CD8-positive, alpha-beta memory T cell (primary cell): Measurements from ENCODE around the gene FBXO7. TPM values are rescaled to one million over a fixed set of nuclear protein-coding genes. Genes with fewer than 3 reads are reported as not detected.
A peak's percentile ranks its signal among the peaks of the same experiment; 100 is the strongest.

Experiments used
- CTCF ChIA-PET: fragments of 350-600 bp; sonication (Branson Sonifier 250); formaldehyde crosslinking; loops from one replicate; lab custom pipeline; 2021; ENCODE audit warnings: antibody characterized with exemption; lab: Charles Lee
- POLR2A ChIA-PET: fragments of 350-600 bp; sonication (Branson Sonifier 250); formaldehyde crosslinking; loops from one replicate; lab custom pipeline; 2021; ENCODE audit warnings: antibody characterized with exemption; lab: Charles Lee
- DNase-seq, 5 donors: peaks; one replicate each; pipeline versions ENCODE4 v3.0.0 to v3.0.0-alpha.2; 2020 to 2022; ENCODE audit warnings: mixed read lengths in 1 of 5
- H3K27ac ChIP-seq: one replicate; pipeline ENCODE4 v1.7.0; 2013; ENCODE audit warnings: low read depth, mild to moderate bottlenecking, low read length, moderate library complexity
- H3K27me3 ChIP-seq: 2 replicates; pipeline ENCODE4 v1.7.0; 2013; ENCODE audit warnings: low read length, mild to moderate bottlenecking; ENCODE audit not compliant: insufficient read depth, poor library complexity, severe bottlenecking
- H3K36me3 ChIP-seq: 2 replicates; pipeline ENCODE4 v1.7.0; 2013; ENCODE audit warnings: mild to moderate bottlenecking, low read length, moderate library complexity; ENCODE audit not compliant: insufficient read depth
- H3K4me1 ChIP-seq: 2 replicates; pipeline ENCODE4 v1.7.0; 2013; ENCODE audit warnings: mild to moderate bottlenecking, low read length, moderate library complexity; ENCODE audit not compliant: insufficient read depth
- H3K4me3 ChIP-seq: 2 replicates; pipeline ENCODE4 v1.7.0; 2013; ENCODE audit warnings: mild to moderate bottlenecking, low read length
- H3K9me3 ChIP-seq: 2 replicates; pipeline ENCODE4 v1.7.0; 2013; ENCODE audit warnings: mild to moderate bottlenecking, low read length
- H3K27ac Mint-ChIP-seq, 8 donors: one replicate each; pipeline ENCODE4 v1.8.0; 2020 to 2021; ENCODE audit warnings: mixed read lengths in 8 of 8, mild to moderate bottlenecking in 6 of 8, inconsistent platforms in 3 of 8, moderate library complexity in 3 of 8
- H3K27me3 Mint-ChIP-seq, 2 donors: one replicate each; pipeline ENCODE4 v1.8.0; 2020 to 2021; ENCODE audit warnings: mixed read lengths in 2 of 2, mild to moderate bottlenecking in 1 of 2, moderate library complexity in 1 of 2
- H3K36me3 Mint-ChIP-seq, 3 donors: one replicate each; pipeline ENCODE4 v1.8.0; 2020 to 2021; ENCODE audit warnings: mixed read lengths in 3 of 3, inconsistent platforms in 1 of 3, mild to moderate bottlenecking in 1 of 3
- H3K4me1 Mint-ChIP-seq, 3 donors: one replicate each; pipeline ENCODE4 v1.8.0; 2020 to 2021; ENCODE audit warnings: mixed read lengths in 3 of 3, inconsistent platforms in 1 of 3, mild to moderate bottlenecking in 1 of 3
- H3K4me3 Mint-ChIP-seq, 7 donors: one replicate each; pipeline ENCODE4 v1.8.0; 2020 to 2021; ENCODE audit warnings: mixed read lengths in 7 of 7, mild to moderate bottlenecking in 6 of 7, moderate library complexity in 4 of 7, inconsistent platforms in 2 of 7
- H3K9me3 Mint-ChIP-seq, 5 donors: one replicate each; pipeline ENCODE4 v1.8.0; 2020 to 2022; ENCODE audit warnings: mixed read lengths in 5 of 5, mild to moderate bottlenecking in 3 of 5, moderate library complexity in 2 of 5, inconsistent platforms in 1 of 5
- polyA plus RNA-seq: library from polyadenylated mRNA; unstranded; fragments of 300-500 nt; fragmentation: Illumina TruSeq; gene quantifications from one replicate; pipeline ENCODE4 v1.2.3, GENCODE V29; 2021
- total RNA-seq, 2 experiments: library from RNA; stranded (reverse); gene quantifications; one replicate each; pipeline ENCODE4 v1.2.3, GENCODE V29; 2021

FBXO7 gene
- total and polyA plus RNA-seq, 3 experiments from 2014 or later = 79.7 to 166 (median 81.0) TPM

- POLR2A ChIA-PET = no interaction called here
- Mint-ChIP-seq H3K27me3 (peaks cover 15 to 61% of the 10 kb centered on the region in 2 donors), H3K4me3 (no peak overlapping the region), H3K4me1 (no peaks in the 10 kb centered on the region), H3K9me3 (no peaks in the 10 kb centered on the region), H3K36me3 (no peaks in the 10 kb centered on the region), H3K27ac (no peak overlapping the region)
- H3K27ac ChIP-seq = no peak overlapping the region
- no peaks in the 10 kb centered on the region for H3K9me3 ChIP-seq
- no peak overlapping the region for H3K4me3 ChIP-seq
- no peak for DNase-seq
- H3K4me1 ChIP-seq = no peaks in the 10 kb centered on the region
- no peaks in the 10 kb centered on the region for H3K27me3 ChIP-seq
- no peaks in the 10 kb centered on the region for H3K36me3 ChIP-seq
- CTCF ChIA-PET = no interaction called here
Measured at GRCh38 chr22:32465661-32466060, 8.9 kb upstream of the FBXO7 start.

- H3K27me3 ChIP-seq = no peaks in the 10 kb centered on the region
- POLR2A ChIA-PET = no interaction called here
Measured at GRCh38 chr22:32466496-32466895, 8.1 kb upstream of the FBXO7 start.

GRCh38 chr22:32469799-32470212 lies 4.8 kb upstream of the FBXO7 start:
- Mint-ChIP-seq H3K4me3 (no peak overlapping the region), H3K9me3 (no peaks in the 10 kb centered on the region), H3K27me3 (peaks cover 3 to 30% of the 10 kb centered on the region in 2 donors), H3K27ac (no peak overlapping the region), H3K4me1 (peaks cover 11 to 13% (median 12%) of the 10 kb centered on the region in 3 donors), H3K36me3 (peaks cover 0 to 3% (median 0%) of the 10 kb centered on the region in 3 donors)
- Histone ChIP-seq H3K36me3 (no peaks in the 10 kb centered on the region), H3K9me3 (no peaks in the 10 kb centered on the region), H3K4me1 (peaks cover 7% of the 10 kb centered on the region), H3K27me3 (no peaks in the 10 kb centered on the region), H3K4me3 (no peak overlapping the region), H3K27ac (no peak overlapping the region)
- DNase-seq = no peak
- CTCF ChIA-PET = no interaction called here
- POLR2A ChIA-PET = no interaction called here

More at GRCh38 chr22:32466496-32466895, 8.1 kb upstream of the FBXO7 start:
- H3K27ac ChIP-seq = no peak overlapping the region
- DNase-seq = no peak
- H3K4me1 Mint-ChIP-seq = no peaks in the 10 kb centered on the region
- H3K4me1 ChIP-seq = no peaks in the 10 kb centered on the region
- H3K4me3 Mint-ChIP-seq = no peak overlapping the region
- H3K9me3 Mint-ChIP-seq = no peaks in the 10 kb centered on the region
- no peak overlapping the region for H3K27ac Mint-ChIP-seq
- H3K4me3 ChIP-seq = no peak overlapping the region
- H3K27me3 Mint-ChIP-seq = peaks cover 8 to 52% of the 10 kb centered on the region in 2 donors
- H3K36me3 Mint-ChIP-seq = no peaks in the 10 kb centered on the region
- no peaks in the 10 kb centered on the region for H3K36me3 ChIP-seq
- CTCF ChIA-PET = no interaction called here
- H3K9me3 ChIP-seq = no peaks in the 10 kb centered on the region

- ChIA-PET CTCF (interaction anchor here (1.0 to 2.5 kb wide), 3 partner anchors 62 to 495 kb away, joined by 3 to 12 read pairs (median 3); partner anchors contain the start of gene RTCB), POLR2A (interaction anchor here (2.6 kb wide), 1 partner anchor 62 kb away, joined by 17 read pairs; the partner anchor contains the start of gene RTCB)
- H3K27ac ChIP-seq = no peak overlapping the region
- H3K4me3 Mint-ChIP-seq = peak overlapping the region; percentile 93 to 97 (median 96)
- peak overlapping the region; percentile 93 for H3K4me3 ChIP-seq
- H3K9me3 ChIP-seq = no peaks in the 10 kb centered on the region
- peaks cover 23% of the 10 kb centered on the region for H3K4me1 ChIP-seq
- H3K27me3 ChIP-seq = no peaks in the 10 kb centered on the region
- peak overlapping the region; percentile 92 to 99 (median 96) for H3K27ac Mint-ChIP-seq
- peaks cover 3 to 8% of the 10 kb centered on the region in 2 donors for H3K27me3 Mint-ChIP-seq
- no peaks in the 10 kb centered on the region for H3K9me3 Mint-ChIP-seq
- H3K36me3 Mint-ChIP-seq = peaks cover 0 to 9% (median 0%) of the 10 kb centered on the region in 3 donors
- H3K36me3 ChIP-seq = no peaks in the 10 kb centered on the region
- peak in 4 of 5 donors; percentile 15 to 64 (median 50) for DNase-seq
- peaks cover 11 to 24% (median 18%) of the 10 kb centered on the region in 3 donors for H3K4me1 Mint-ChIP-seq
Measured at GRCh38 chr22:32473388-32473952, 1.1 kb upstream of the FBXO7 start.

- peak in 1 of 5 donors; percentile 46 for DNase-seq
- Mint-ChIP-seq H3K9me3 (no peaks in the 10 kb centered on the region), H3K27ac (peak overlapping the region; percentile 93 to 99 (median 97)), H3K4me3 (peak overlapping the region; percentile 93 to 97 (median 96)), H3K27me3 (no peaks in the 10 kb centered on the region), H3K36me3 (peaks cover 6 to 24% (median 7%) of the 10 kb centered on the region in 3 donors), H3K4me1 (peaks cover 11 to 36% (median 18%) of the 10 kb centered on the region in 3 donors)
- ChIA-PET CTCF (interaction anchor here (1.0 to 3.0 kb wide), 3 partner anchors 11 to 64 kb away, joined by 3 to 12 read pairs (median 11); partner anchors contain the start of gene RTCB), POLR2A (interaction anchor here (2.6 kb wide), 1 partner anchor 64 kb away, joined by 17 read pairs; the partner anchor contains the start of gene RTCB)
- H3K27me3 ChIP-seq = no peaks in the 10 kb centered on the region
- no peaks in the 10 kb centered on the region for H3K36me3 ChIP-seq
- peak overlapping the region; percentile 93 for H3K4me3 ChIP-seq
- H3K27ac ChIP-seq = peak overlapping the region; percentile 90
- H3K4me1 ChIP-seq = peaks cover 32% of the 10 kb centered on the region
- no peaks in the 10 kb centered on the region for H3K9me3 ChIP-seq
Measured at GRCh38 chr22:32475468-32476010, 928 bp downstream of the FBXO7 start.

- Histone ChIP-seq H3K4me1 (peaks cover 32% of the 10 kb centered on the region), H3K27me3 (no peaks in the 10 kb centered on the region), H3K36me3 (no peaks in the 10 kb centered on the region), H3K9me3 (no peaks in the 10 kb centered on the region), H3K4me3 (peak overlapping the region; percentile 93), H3K27ac (peak overlapping the region; percentile 90)
- no peaks in the 10 kb centered on the region for H3K9me3 Mint-ChIP-seq
- POLR2A ChIA-PET = interaction anchor here (2.6 kb wide), 1 partner anchor 65 kb away, joined by 17 read pairs; the partner anchor contains the start of gene RTCB
- H3K27ac Mint-ChIP-seq = peak overlapping the region; percentile 88 to 99 (median 96)
- H3K4me1 Mint-ChIP-seq = peaks cover 11 to 37% (median 18%) of the 10 kb centered on the region in 3 donors
- H3K4me3 Mint-ChIP-seq = peak overlapping the region; percentile 93 to 97 (median 96)
- peaks cover 6 to 31% (median 7%) of the 10 kb centered on the region in 3 donors for H3K36me3 Mint-ChIP-seq
- CTCF ChIA-PET = interaction anchor here (1.0 to 3.0 kb wide), 2 partner anchors 10 to 14 kb away, joined by 3 to 11 read pairs; no protein-coding TSS in a partner anchor
- no peak for DNase-seq
- H3K27me3 Mint-ChIP-seq = no peaks in the 10 kb centered on the region
Measured at GRCh38 chr22:32476281-32477195, 1.9 kb downstream of the FBXO7 start.

- peaks cover 32% of the 10 kb centered on the region for H3K4me1 ChIP-seq
- H3K9me3 Mint-ChIP-seq = no peaks in the 10 kb centered on the region
Measured at GRCh38 chr22:32477596-32477995, 3.0 kb downstream of the FBXO7 start.

More at GRCh38 chr22:32477596-32477995, 3.0 kb downstream of the FBXO7 start:
- Histone ChIP-seq H3K36me3 (no peaks in the 10 kb centered on the region), H3K27ac (no peak overlapping the region), H3K27me3 (no peaks in the 10 kb centered on the region), H3K9me3 (no peaks in the 10 kb centered on the region), H3K4me3 (peak overlapping the region; percentile 5)
- no peak for DNase-seq
- Mint-ChIP-seq H3K4me3 (peak overlapping the region in 1 of 7 donors; percentile 10), H3K27ac (no peak overlapping the region), H3K27me3 (no peaks in the 10 kb centered on the region), H3K4me1 (peaks cover 11 to 37% (median 18%) of the 10 kb centered on the region in 3 donors), H3K36me3 (peaks cover 6 to 35% (median 7%) of the 10 kb centered on the region in 3 donors)
- ChIA-PET POLR2A (no interaction called here), CTCF (interaction anchor here (1.3 kb wide), 1 partner anchor 9 kb away, joined by 3 read pairs; no protein-coding TSS in a partner anchor)
